ENCODE results near the gene REG4. TPM values are rescaled to one million over a fixed set of nuclear protein-coding genes. Genes with fewer than 3 reads are reported as not detected.

REG4 gene
- total RNA-seq, 1 experiment from 2014 or later = not detected

GRCh38 chr1:119828266-119828665 lies 17.0 kb upstream of the REG4 start:
- ATAC-seq (no peak), DNase-seq (ENCODE audit: low read depth, low spot score) (no peak)
- Histone ChIP-seq H3K27ac (ENCODE audit: low read length) (no peak overlapping the region), H3K4me3 (ENCODE audit: low read depth in 2 of 2, low read length in 2 of 2) (no peak overlapping the region), H3K36me3 (ENCODE audit: control insufficient read depth, insufficient read depth, low read length) (no peaks in the 10 kb centered on the region), H3K9me3 (ENCODE audit: control insufficient read depth, insufficient read depth, low read depth, low read length) (no peaks in the 10 kb centered on the region), H3K4me1 (ENCODE audit: control insufficient read depth, insufficient read depth, low read length) (no peaks in the 10 kb centered on the region), H3K27me3 (ENCODE audit: control insufficient read depth, insufficient read depth, low read length) (no peaks in the 10 kb centered on the region; the same call in 1 of the 2 replicates)
- ChIA-PET POLR2A (no interaction called here), CTCF (no interaction called here)
- intact Hi-C loops (cut with micrococcal nuclease; ENCODE audit: unreplicated experiment) (no loop called here), in situ Hi-C loops (cut with HindIII; ENCODE audit: low pct_unique_long_range_greater_than_20kb, low sequenced_read_pairs) (no loop called here)
- no peak for TF ChIP-seq SIN3A (IDR thresholded peaks at IDR 0.05; ENCODE audit: borderline replicate concordance, insufficient read depth, low read depth, low read length)
- no peak for TF ChIP-seq POLR2AphosphoS5 (IDR thresholded peaks at IDR 0.05; ENCODE audit: low read depth, low read length)
- TF ChIP-seq, protein P1, sequence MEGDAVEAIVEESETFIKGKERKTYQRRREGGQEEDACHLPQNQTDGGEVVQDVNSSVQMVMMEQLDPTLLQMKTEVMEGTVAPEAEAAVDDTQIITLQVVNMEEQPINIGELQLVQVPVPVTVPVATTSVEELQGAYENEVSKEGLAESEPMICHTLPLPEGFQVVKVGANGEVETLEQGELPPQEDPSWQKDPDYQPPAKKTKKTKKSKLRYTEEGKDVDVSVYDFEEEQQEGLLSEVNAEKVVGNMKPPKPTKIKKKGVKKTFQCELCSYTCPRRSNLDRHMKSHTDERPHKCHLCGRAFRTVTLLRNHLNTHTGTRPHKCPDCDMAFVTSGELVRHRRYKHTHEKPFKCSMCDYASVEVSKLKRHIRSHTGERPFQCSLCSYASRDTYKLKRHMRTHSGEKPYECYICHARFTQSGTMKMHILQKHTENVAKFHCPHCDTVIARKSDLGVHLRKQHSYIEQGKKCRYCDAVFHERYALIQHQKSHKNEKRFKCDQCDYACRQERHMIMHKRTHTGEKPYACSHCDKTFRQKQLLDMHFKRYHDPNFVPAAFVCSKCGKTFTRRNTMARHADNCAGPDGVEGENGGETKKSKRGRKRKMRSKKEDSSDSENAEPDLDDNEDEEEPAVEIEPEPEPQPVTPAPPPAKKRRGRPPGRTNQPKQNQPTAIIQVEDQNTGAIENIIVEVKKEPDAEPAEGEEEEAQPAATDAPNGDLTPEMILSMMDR (IDR thresholded peaks at IDR 0.05) = no peak
- TF ChIP-seq, protein P2, sequence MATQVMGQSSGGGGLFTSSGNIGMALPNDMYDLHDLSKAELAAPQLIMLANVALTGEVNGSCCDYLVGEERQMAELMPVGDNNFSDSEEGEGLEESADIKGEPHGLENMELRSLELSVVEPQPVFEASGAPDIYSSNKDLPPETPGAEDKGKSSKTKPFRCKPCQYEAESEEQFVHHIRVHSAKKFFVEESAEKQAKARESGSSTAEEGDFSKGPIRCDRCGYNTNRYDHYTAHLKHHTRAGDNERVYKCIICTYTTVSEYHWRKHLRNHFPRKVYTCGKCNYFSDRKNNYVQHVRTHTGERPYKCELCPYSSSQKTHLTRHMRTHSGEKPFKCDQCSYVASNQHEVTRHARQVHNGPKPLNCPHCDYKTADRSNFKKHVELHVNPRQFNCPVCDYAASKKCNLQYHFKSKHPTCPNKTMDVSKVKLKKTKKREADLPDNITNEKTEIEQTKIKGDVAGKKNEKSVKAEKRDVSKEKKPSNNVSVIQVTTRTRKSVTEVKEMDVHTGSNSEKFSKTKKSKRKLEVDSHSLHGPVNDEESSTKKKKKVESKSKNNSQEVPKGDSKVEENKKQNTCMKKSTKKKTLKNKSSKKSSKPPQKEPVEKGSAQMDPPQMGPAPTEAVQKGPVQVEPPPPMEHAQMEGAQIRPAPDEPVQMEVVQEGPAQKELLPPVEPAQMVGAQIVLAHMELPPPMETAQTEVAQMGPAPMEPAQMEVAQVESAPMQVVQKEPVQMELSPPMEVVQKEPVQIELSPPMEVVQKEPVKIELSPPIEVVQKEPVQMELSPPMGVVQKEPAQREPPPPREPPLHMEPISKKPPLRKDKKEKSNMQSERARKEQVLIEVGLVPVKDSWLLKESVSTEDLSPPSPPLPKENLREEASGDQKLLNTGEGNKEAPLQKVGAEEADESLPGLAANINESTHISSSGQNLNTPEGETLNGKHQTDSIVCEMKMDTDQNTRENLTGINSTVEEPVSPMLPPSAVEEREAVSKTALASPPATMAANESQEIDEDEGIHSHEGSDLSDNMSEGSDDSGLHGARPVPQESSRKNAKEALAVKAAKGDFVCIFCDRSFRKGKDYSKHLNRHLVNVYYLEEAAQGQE (IDR thresholded peaks at IDR 0.05; ENCODE audit: insufficient read depth in 1 of 2, low read depth in 2 of 2, low read length in 1 of 2) = no peak
- no peak for TF ChIP-seq TCF7L2 (IDR thresholded peaks at IDR 0.05; ENCODE audit: low read depth, low read length)
- no TSS peak for BruUV-seq (replicated peaks)

DNA sequence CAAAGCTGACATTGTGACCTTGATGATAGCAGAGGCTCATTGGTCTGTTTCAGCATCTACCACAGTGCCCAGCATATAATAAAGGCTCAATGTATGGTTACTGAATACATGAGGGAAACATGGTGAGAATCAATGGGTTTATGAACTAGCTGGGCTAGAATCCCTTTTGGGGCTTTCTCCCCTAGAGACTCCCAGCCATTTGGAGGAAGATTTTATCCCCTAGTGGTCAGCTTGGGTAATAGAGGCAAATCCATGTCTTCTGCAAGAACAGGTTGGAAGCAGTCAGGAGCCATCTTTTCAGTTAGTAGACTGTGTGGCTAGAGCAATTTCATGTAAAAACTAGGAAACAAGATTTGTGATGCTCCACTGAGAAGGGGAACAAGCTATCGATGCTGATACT lies 15.8 kb upstream of the REG4 start:
- intact Hi-C loops (cut with micrococcal nuclease; ENCODE audit: unreplicated experiment) = no loop called here
- no peaks in the 10 kb centered on the region for H3K4me1 ChIP-seq (ENCODE audit: control insufficient read depth, insufficient read depth, low read length)
- no peak overlapping the region for H3K4me3 ChIP-seq (ENCODE audit: low read depth in 2 of 2, low read length in 2 of 2)
- BruUV-seq (replicated peaks) = no TSS peak
- H3K36me3 ChIP-seq (ENCODE audit: control insufficient read depth, insufficient read depth, low read length) = no peaks in the 10 kb centered on the region
- DNase-seq (ENCODE audit: low read depth, low spot score) (no peak), ATAC-seq (no peak)
- TF ChIP-seq SIN3A (IDR thresholded peaks at IDR 0.05; ENCODE audit: borderline replicate concordance, insufficient read depth, low read depth, low read length) = no peak
- TF ChIP-seq, protein P2 (IDR thresholded peaks at IDR 0.05; ENCODE audit: insufficient read depth in 1 of 2, low read depth in 2 of 2, low read length in 1 of 2) = no peak
- no peak for TF ChIP-seq POLR2AphosphoS5 (IDR thresholded peaks at IDR 0.05; ENCODE audit: low read depth, low read length)
- TF ChIP-seq TCF7L2 (IDR thresholded peaks at IDR 0.05; ENCODE audit: low read depth, low read length) = no peak
- TF ChIP-seq, protein P1 (IDR thresholded peaks at IDR 0.05) = peak; percentile 52
- no peaks in the 10 kb centered on the region; the same call in 1 of the 2 replicates for H3K27me3 ChIP-seq (ENCODE audit: control insufficient read depth, insufficient read depth, low read length)
- in situ Hi-C loops (cut with HindIII; ENCODE audit: low pct_unique_long_range_greater_than_20kb, low sequenced_read_pairs) = no loop called here
- no peak overlapping the region for H3K27ac ChIP-seq (ENCODE audit: low read length)
- no peaks in the 10 kb centered on the region for H3K9me3 ChIP-seq (ENCODE audit: control insufficient read depth, insufficient read depth, low read depth, low read length)
- ChIA-PET POLR2A (no interaction called here), CTCF (no interaction called here)

Data from Panc1 (cell line).